Suprapubic skin (tissue), 4 donors: ENCODE data around the gene CPEB4. TPM values are rescaled to one million over a fixed set of nuclear protein-coding genes. Genes with fewer than 3 reads are reported as not detected.

Experiments used
- DNase-seq, 2 donors: peaks; one replicate each; pipeline ENCODE4 v3.0.0-alpha.2; 2019; ENCODE audit warnings: low spot score in 2 of 2
- H3K27ac ChIP-seq: fragments of 200-600 bp; sonication (generic); one replicate; pipeline ENCODE4 v1.5.1; 2019
- H3K27me3 ChIP-seq: fragments of 200-600 bp; sonication (generic); one replicate; pipeline ENCODE4 v1.5.1; 2019
- H3K36me3 ChIP-seq: fragments of 200-600 bp; sonication (generic); one replicate; pipeline ENCODE4 v1.5.1; 2019
- H3K4me1 ChIP-seq: fragments of 200-600 bp; sonication (generic); one replicate; pipeline ENCODE4 v1.5.1; 2019
- H3K4me3 ChIP-seq: fragments of 200-600 bp; sonication (generic); one replicate; pipeline ENCODE4 v1.5.1; 2019; ENCODE audit warnings: mild to moderate bottlenecking
- H3K9me3 ChIP-seq: fragments of 200-600 bp; sonication (generic); one replicate; pipeline ENCODE4 v1.5.1; 2019
- CTCF ChIP-seq, 2 donors: fragments of 200-600 bp in 1 of 2; fragments of 450-650 bp in 1 of 2; sonication (generic) in 1 of 2; IDR thresholded peaks; one replicate each; pipeline ENCODE4 v1.5.1; 2016 to 2019; ENCODE audit warnings: antibody characterized with exemption in 2 of 2, mild to moderate bottlenecking in 1 of 2, moderate library complexity in 1 of 2
- EP300 ChIP-seq: sonication (generic); formaldehyde crosslinking; IDR thresholded peaks from one replicate; pipeline ENCODE4 v1.6.1; 2017; ENCODE audit warnings: antibody characterized with exemption
- POLR2A ChIP-seq, 2 donors: fragments of 450-650 bp; IDR thresholded peaks; one replicate each; pipeline ENCODE4 v1.6.1; 2017; ENCODE audit warnings: antibody characterized with exemption in 2 of 2, mild to moderate bottlenecking in 2 of 2, moderate library complexity in 2 of 2
- POLR2AphosphoS5 ChIP-seq, 3 donors: sonication (generic); formaldehyde crosslinking; IDR thresholded peaks; one replicate each; pipeline ENCODE4 v1.6.1; 2017; ENCODE audit warnings: antibody characterized with exemption in 3 of 3
- WGBS: methylation state at CpG from one replicate; pipeline ENCODE4 v1.1.5; 2018; 5-methylcytosine and 5-hydroxymethylcytosine counted together
- total RNA-seq, 4 donors: library from RNA; depleted of rRNA; stranded (reverse); fragments of >200 nt; gene quantifications; one replicate each; pipeline ENCODE4 v1.1.0, GENCODE V29; 2016

Gene CPEB4
- total RNA-seq, 4 donors from 2014 or later, result 45.2 to 70.7 (median 52.5) TPM

- H3K4me1 ChIP-seq, result peaks cover 13% of the 10 kb centered on the region
- H3K4me3 ChIP-seq, result peak overlapping the region; percentile 43
- no peaks in the 10 kb centered on the region for H3K27me3 ChIP-seq
- no peaks in the 10 kb centered on the region for H3K9me3 ChIP-seq
- TF ChIP-seq POLR2A (IDR thresholded peaks at IDR 0.05) (no peak), CTCF (IDR thresholded peaks at IDR 0.05) (no peak), POLR2AphosphoS5 (IDR thresholded peaks at IDR 0.05) (no peak), EP300 (no peak)
- WGBS, result 23% methylated on average over 10 of the region's 10 CpGs
- no peaks in the 10 kb centered on the region for H3K36me3 ChIP-seq
- peak overlapping the region; percentile 34 for H3K27ac ChIP-seq
- no peak for DNase-seq
These were observed 75.2 kb downstream of the CPEB4 start for GRCh38 chr5:173963182-173963838.

- Histone ChIP-seq H3K9me3 (no peaks in the 10 kb centered on the region), H3K27me3 (no peaks in the 10 kb centered on the region), H3K36me3 (no peaks in the 10 kb centered on the region), H3K4me1 (peaks cover 13% of the 10 kb centered on the region), H3K27ac (peak overlapping the region; percentile 34), H3K4me3 (peak overlapping the region; percentile 43)
- DNase-seq, result no peak
- 25% methylated on average over 19 of the region's 19 CpGs for WGBS
- TF ChIP-seq CTCF (IDR thresholded peaks at IDR 0.05) (no peak), POLR2A (IDR thresholded peaks at IDR 0.05) (no peak)
These were observed 75.8 kb downstream of the CPEB4 start for GRCh38 chr5:173963867-173964441.

GRCh38 chr5:173964506-173964905 lies 76.4 kb downstream of the CPEB4 start:
- H3K9me3 ChIP-seq, result no peaks in the 10 kb centered on the region
- no peaks in the 10 kb centered on the region for H3K27me3 ChIP-seq
- H3K4me3 ChIP-seq, result peak overlapping the region; percentile 43
- H3K27ac ChIP-seq, result no peak overlapping the region
- DNase-seq, result no peak
- H3K36me3 ChIP-seq, result no peaks in the 10 kb centered on the region
- 61% methylated on average over 1 of the region's 1 CpG for WGBS
- H3K4me1 ChIP-seq, result peaks cover 13% of the 10 kb centered on the region
- TF ChIP-seq EP300, result no peak
- no peak for TF ChIP-seq POLR2A (IDR thresholded peaks at IDR 0.05)
- no peak for TF ChIP-seq CTCF (IDR thresholded peaks at IDR 0.05)
- TF ChIP-seq POLR2AphosphoS5 (IDR thresholded peaks at IDR 0.05), result no peak

- TF ChIP-seq EP300, result no peak
- no peak for TF ChIP-seq POLR2A (IDR thresholded peaks at IDR 0.05)
- TF ChIP-seq POLR2AphosphoS5 (IDR thresholded peaks at IDR 0.05), result no peak
- no peak for TF ChIP-seq CTCF (IDR thresholded peaks at IDR 0.05)
- 59% methylated on average over 4 of the region's 4 CpGs for WGBS
- DNase-seq, result no peak
- H3K36me3 ChIP-seq, result no peaks in the 10 kb centered on the region
- H3K4me1 ChIP-seq, result peaks cover 13% of the 10 kb centered on the region
- no peaks in the 10 kb centered on the region for H3K9me3 ChIP-seq
- H3K4me3 ChIP-seq, result no peak overlapping the region
- no peaks in the 10 kb centered on the region for H3K27me3 ChIP-seq
- no peak overlapping the region for H3K27ac ChIP-seq
These were observed 79.1 kb downstream of the CPEB4 start for GRCh38 chr5:173967241-173967640.

- Histone ChIP-seq H3K9me3 (no peaks in the 10 kb centered on the region), H3K4me1 (peaks cover 18% of the 10 kb centered on the region), H3K36me3 (no peaks in the 10 kb centered on the region), H3K4me3 (no peak overlapping the region), H3K27me3 (no peaks in the 10 kb centered on the region), H3K27ac (no peak overlapping the region)
- 76% methylated on average over 9 of the region's 9 CpGs for WGBS
- no peak for DNase-seq
- TF ChIP-seq EP300 (no peak), POLR2AphosphoS5 (IDR thresholded peaks at IDR 0.05) (no peak), POLR2A (IDR thresholded peaks at IDR 0.05) (no peak), CTCF (IDR thresholded peaks at IDR 0.05) (no peak)
These were observed 80.1 kb downstream of the CPEB4 start for GRCh38 chr5:173968154-173968797.
